ENCODE measurements around the gene DHCR24. TPM values are rescaled to one million over a fixed set of nuclear protein-coding genes. Genes with fewer than 3 reads are reported as not detected.

DHCR24 gene
- total RNA-seq, 1 experiment from 2014 or later, result 45.6 TPM

GRCh38 chr1:54813485-54814125 is 73.4 kb downstream of the DHCR24 start:
- Histone ChIP-seq H3K4me3 (no peak overlapping the region), H3K36me3 (no peaks in the 10 kb centered on the region), H3K4me1 (no peaks in the 10 kb centered on the region), H3K27ac (no peak overlapping the region), H3K27me3 (peaks cover 12% of the 10 kb centered on the region), H3K9me3 (replicated peaks) (no peaks in the 10 kb centered on the region)
- no peak for DNase-seq

GRCh38 chr1:54812801-54813484 is 74.1 kb downstream of the DHCR24 start:
- DNase-seq, result no peak
- peaks cover 12% of the 10 kb centered on the region for H3K27me3 ChIP-seq
- no peaks in the 10 kb centered on the region for H3K36me3 ChIP-seq

GRCh38 chr1:54811739-54812655 is 75.0 kb downstream of the DHCR24 start:
- Histone ChIP-seq H3K9me3 (replicated peaks) (no peaks in the 10 kb centered on the region), H3K36me3 (no peaks in the 10 kb centered on the region)
- DNase-seq, result no peak

More at GRCh38 chr1:54812801-54813484, 74.1 kb downstream of the DHCR24 start:
- H3K27ac ChIP-seq, result no peak overlapping the region
- H3K9me3 ChIP-seq (replicated peaks), result no peaks in the 10 kb centered on the region
- H3K4me1 ChIP-seq, result no peaks in the 10 kb centered on the region
- H3K4me3 ChIP-seq, result no peak overlapping the region

GRCh38 chr1:54811066-54811465 is 75.9 kb downstream of the DHCR24 start:
- Histone ChIP-seq H3K36me3 (no peaks in the 10 kb centered on the region), H3K4me3 (no peak overlapping the region), H3K4me1 (no peaks in the 10 kb centered on the region), H3K27ac (no peak overlapping the region), H3K9me3 (replicated peaks) (no peaks in the 10 kb centered on the region), H3K27me3 (peaks cover 8% of the 10 kb centered on the region)
- no peak for DNase-seq

More at GRCh38 chr1:54811739-54812655, 75.0 kb downstream of the DHCR24 start:
- H3K27ac ChIP-seq, result no peak overlapping the region
- no peak overlapping the region for H3K4me3 ChIP-seq
- no peaks in the 10 kb centered on the region for H3K4me1 ChIP-seq
- peaks cover 12% of the 10 kb centered on the region for H3K27me3 ChIP-seq

- Histone ChIP-seq H3K36me3 (no peaks in the 10 kb centered on the region), H3K27ac (no peak overlapping the region), H3K4me1 (no peaks in the 10 kb centered on the region), H3K4me3 (no peak overlapping the region), H3K27me3 (peaks cover 8% of the 10 kb centered on the region; the same call in 1 of the 2 replicates), H3K9me3 (replicated peaks) (no peaks in the 10 kb centered on the region)
- DNase-seq, result peak; percentile 67 to 80
Observed at GRCh38 chr1:54810153-54810942, 76.6 kb downstream of the DHCR24 start.

GRCh38 chr1:54809496-54810074 is 77.4 kb downstream of the DHCR24 start:
- no peaks in the 10 kb centered on the region for H3K36me3 ChIP-seq
- DNase-seq, result no peak
- H3K4me3 ChIP-seq, result no peak overlapping the region
- H3K9me3 ChIP-seq (replicated peaks), result no peaks in the 10 kb centered on the region
- peaks cover 8% of the 10 kb centered on the region; the same call in 1 of the 2 replicates for H3K27me3 ChIP-seq
- H3K27ac ChIP-seq, result no peak overlapping the region
- H3K4me1 ChIP-seq, result no peaks in the 10 kb centered on the region

GRCh38 chr1:54808443-54809207 is 78.4 kb downstream of the DHCR24 start:
- Histone ChIP-seq H3K27me3 (0 out of 2 replicates have a peak, but pooled peaks cover 4% of the 10 kb centered on the region), H3K4me3 (no peak overlapping the region), H3K4me1 (no peaks in the 10 kb centered on the region), H3K36me3 (no peaks in the 10 kb centered on the region), H3K9me3 (replicated peaks) (no peaks in the 10 kb centered on the region), H3K27ac (no peak overlapping the region)
- no peak for DNase-seq

- Histone ChIP-seq H3K36me3 (no peaks in the 10 kb centered on the region), H3K4me3 (no peak overlapping the region)
- DNase-seq, result no peak
Observed at GRCh38 chr1:54807756-54808155, 79.2 kb downstream of the DHCR24 start.

GRCh38 chr1:54806931-54807611 is 79.9 kb downstream of the DHCR24 start:
- Histone ChIP-seq H3K9me3 (replicated peaks) (no peaks in the 10 kb centered on the region), H3K36me3 (no peaks in the 10 kb centered on the region), H3K4me3 (no peak overlapping the region), H3K27ac (no peak overlapping the region), H3K4me1 (no peaks in the 10 kb centered on the region), H3K27me3 (0 out of 2 replicates have a peak, but pooled peaks cover 4% of the 10 kb centered on the region)
- no peak for DNase-seq

More at GRCh38 chr1:54807756-54808155, 79.2 kb downstream of the DHCR24 start:
- Histone ChIP-seq H3K4me1 (no peaks in the 10 kb centered on the region), H3K27ac (no peak overlapping the region), H3K9me3 (replicated peaks) (no peaks in the 10 kb centered on the region), H3K27me3 (0 out of 2 replicates have a peak, but pooled peaks cover 4% of the 10 kb centered on the region)

- 0 out of 2 replicates have a peak, but pooled peaks cover 4% of the 10 kb centered on the region for H3K27me3 ChIP-seq
- no peak for DNase-seq
- H3K4me1 ChIP-seq, result no peaks in the 10 kb centered on the region
- H3K36me3 ChIP-seq, result no peaks in the 10 kb centered on the region
- no peaks in the 10 kb centered on the region for H3K9me3 ChIP-seq (replicated peaks)
- no peak overlapping the region for H3K27ac ChIP-seq
- no peak overlapping the region for H3K4me3 ChIP-seq
Observed at GRCh38 chr1:54805981-54806381, 81.0 kb downstream of the DHCR24 start.

- Histone ChIP-seq H3K27ac (no peak overlapping the region), H3K27me3 (0 out of 2 replicates have a peak, but pooled peaks cover 4% of the 10 kb centered on the region), H3K4me3 (no peak overlapping the region), H3K36me3 (no peaks in the 10 kb centered on the region), H3K9me3 (replicated peaks) (no peaks in the 10 kb centered on the region), H3K4me1 (no peaks in the 10 kb centered on the region)
- no peak for DNase-seq
Observed at GRCh38 chr1:54805466-54805865, 81.5 kb downstream of the DHCR24 start.

GRCh38 chr1:54804471-54805132 is 82.4 kb downstream of the DHCR24 start:
- no peak for DNase-seq
- no peaks in the 10 kb centered on the region for H3K9me3 ChIP-seq (replicated peaks)
- no peaks in the 10 kb centered on the region for H3K4me1 ChIP-seq
- H3K4me3 ChIP-seq, result no peak overlapping the region
- 0 out of 2 replicates have a peak, but pooled peaks cover 4% of the 10 kb centered on the region for H3K27me3 ChIP-seq
- H3K36me3 ChIP-seq, result no peaks in the 10 kb centered on the region
- H3K27ac ChIP-seq, result no peak overlapping the region
